GM23338 (cell line): ENCODE data around the gene PLPP2. TPM values are rescaled to one million over a fixed set of nuclear protein-coding genes. Genes with fewer than 3 reads are reported as not detected.

Experiments
- ATAC-seq: fragments of 200-7000 bp; cut with Tn5 transposase; 3 replicates; pipeline ENCODE4 v1.9.1; 2020
- DNase-seq: peaks from one replicate; pipeline ENCODE4 v3.0.0-alpha.2; 2015; ENCODE audit warnings: low spot score
- H2AFZ ChIP-seq: fragments of 200-600 bp; sonication (generic); 2 replicates; pipeline ENCODE4 v1.8.0; 2016; ENCODE audit warnings: antibody characterized with exemption, mild to moderate bottlenecking, moderate library complexity
- H3F3A ChIP-seq: fragments of 200-600 bp; sonication (generic); replicated peaks from 2 replicates; pipeline ENCODE4 v1.8.0; 2017; ENCODE audit warnings: antibody characterized with exemption, mixed run types, low read depth
- H3K27ac ChIP-seq: fragments of 200-600 bp; sonication (generic); 2 replicates; pipeline ENCODE4 v1.6.1; 2016; ENCODE audit warnings: low read depth
- H3K27me3 ChIP-seq: fragments of 200-600 bp; sonication (generic); 2 replicates; pipeline ENCODE4 v1.8.0; 2016; ENCODE audit warnings: mild to moderate bottlenecking, mixed run types, moderate library complexity; ENCODE audit not compliant: insufficient read depth
- H3K36me3 ChIP-seq: fragments of 200-600 bp; sonication (generic); 2 replicates; pipeline ENCODE4 v1.8.0; 2016; ENCODE audit warnings: mild to moderate bottlenecking; ENCODE audit not compliant: insufficient read depth
- H3K4me1 ChIP-seq: fragments of 200-600 bp; sonication (generic); 2 replicates; pipeline ENCODE4 v1.8.0; 2016; ENCODE audit warnings: mild to moderate bottlenecking, moderate library complexity; ENCODE audit not compliant: insufficient read depth
- H3K4me2 ChIP-seq: fragments of 200-600 bp; sonication (generic); 2 replicates; pipeline ENCODE4 v1.7.1; 2017; ENCODE audit warnings: mixed run types
- H3K4me3 ChIP-seq: fragments of 200-600 bp; sonication (generic); 2 replicates; pipeline ENCODE4 v1.6.1; 2016; ENCODE audit warnings: mixed run types
- H3K79me2 ChIP-seq: fragments of 200-600 bp; sonication (generic); replicated peaks from 2 replicates; pipeline ENCODE4 v1.8.0; 2017; ENCODE audit warnings: mild to moderate bottlenecking; ENCODE audit not compliant: insufficient read depth
- H3K9me2 ChIP-seq: fragments of 200-600 bp; sonication (generic); 2 replicates; pipeline ENCODE4 v1.8.0; 2017; ENCODE audit not compliant: insufficient read depth
- H4K20me1 ChIP-seq: fragments of 200-600 bp; sonication (generic); replicated peaks from 2 replicates; pipeline ENCODE4 v1.8.0; 2017; ENCODE audit warnings: mild to moderate bottlenecking; ENCODE audit not compliant: insufficient read depth
- H3K27ac Mint-ChIP-seq: 2 replicates; pipeline ENCODE4 v1.8.0; 2020; ENCODE audit warnings: inconsistent platforms, mild to moderate bottlenecking, moderate library complexity, mixed read lengths
- H3K27me3 Mint-ChIP-seq: 3 replicates; pipeline ENCODE4 v1.8.0; 2022; ENCODE audit warnings: low read depth, mild to moderate bottlenecking, moderate library complexity, mixed read lengths, inconsistent platforms; ENCODE audit not compliant: insufficient read depth, poor library complexity
- H3K36me3 Mint-ChIP-seq: 3 replicates; pipeline ENCODE4 v1.8.0; 2021; ENCODE audit warnings: low read depth, mild to moderate bottlenecking, inconsistent platforms, moderate library complexity, mixed read lengths
- H3K4me1 Mint-ChIP-seq: 3 replicates; pipeline ENCODE4 v1.8.0; 2020; ENCODE audit warnings: mild to moderate bottlenecking, inconsistent platforms, mixed read lengths
- H3K4me3 Mint-ChIP-seq: 3 replicates; pipeline ENCODE4 v1.8.0; 2021; ENCODE audit warnings: moderate library complexity, mild to moderate bottlenecking, inconsistent platforms, mixed read lengths
- H3K9me3 Mint-ChIP-seq: 3 replicates; pipeline ENCODE4 v1.8.0; 2020; ENCODE audit warnings: moderate library complexity, mild to moderate bottlenecking, inconsistent platforms, mixed read lengths
- CREB1 ChIP-seq: fragments of 250-450 bp; sonication (Bioruptor Pico); IDR thresholded peaks from 2 replicates; pipeline ENCODE4 v1.5.0; 2020; ENCODE audit warnings: low read depth, mild to moderate bottlenecking, moderate library complexity
- EZH2 ChIP-seq: fragments of 200-600 bp; sonication (generic); IDR thresholded peaks from one replicate; pipeline ENCODE4 v1.8.0; 2017; ENCODE audit warnings: antibody characterized with exemption, mild to moderate bottlenecking, low read depth; ENCODE audit not compliant: unreplicated experiment
- EZH2phosphoT487 ChIP-seq: fragments of 200-600 bp; sonication (generic); IDR thresholded peaks from one replicate; pipeline ENCODE4 v1.8.1; 2018; ENCODE audit warnings: antibody characterized with exemption; ENCODE audit not compliant: unreplicated experiment
- JUNB ChIP-seq: IDR thresholded peaks from one replicate; pipeline ENCODE4 v1.6.1; 2016; ENCODE audit warnings: antibody characterized with exemption; ENCODE audit not compliant: unreplicated experiment
- NANOG ChIP-seq: IDR thresholded peaks from 2 replicates; pipeline ENCODE4 v1.6.1; 2016; ENCODE audit warnings: antibody characterized with exemption, borderline replicate concordance
- POLR2AphosphoS5 ChIP-seq: IDR thresholded peaks from 2 replicates; pipeline ENCODE4 v1.6.1; 2016; ENCODE audit warnings: antibody characterized with exemption, low read depth
- STAT1 ChIP-seq: IDR thresholded peaks from one replicate; pipeline ENCODE4 v1.6.1; 2016; ENCODE audit warnings: antibody characterized with exemption; ENCODE audit not compliant: unreplicated experiment
- ZNF114 ChIP-seq: fragments of 250-450 bp; sonication (Bioruptor Pico); IDR thresholded peaks from 2 replicates; pipeline ENCODE4 v1.5.0; 2020; ENCODE audit warnings: mild to moderate bottlenecking, moderate library complexity
- ZNF331 ChIP-seq: fragments of 250-450 bp; sonication (Bioruptor Pico); IDR thresholded peaks from 2 replicates; pipeline ENCODE4 v1.5.0; 2020; ENCODE audit warnings: low read depth, mild to moderate bottlenecking, moderate library complexity
- polyA plus RNA-seq: library from polyadenylated mRNA; unstranded; fragments of >200 nt; fragmentation: Nextera tagmentation; extraction: Ambion mirVana; gene quantifications from 2 replicates; pipeline ENCODE4 v1.2.1, GENCODE V29; 2016
- total RNA-seq: library from RNA; depleted of rRNA; stranded (reverse); fragments of >200 nt; shearing (Covaris generic); gene quantifications from 2 replicates; pipeline ENCODE4 v1.2.3, GENCODE V29; 2014
- TF ChIP-seq, protein P1 (sequence below): IDR thresholded peaks from 2 replicates; pipeline ENCODE4 v1.6.1; 2016; ENCODE audit warnings: antibody characterized with exemption
- TF ChIP-seq, protein P2 (sequence below): IDR thresholded peaks from one replicate; pipeline ENCODE4 v1.6.1; 2018; ENCODE audit warnings: antibody characterized with exemption; ENCODE audit not compliant: unreplicated experiment
- TF ChIP-seq, protein P3 (sequence below), 2 experiments: fragments of 200-600 bp in 1 of 2; sonication (generic) in 1 of 2; conservative IDR thresholded peaks; 2 replicates each; pipeline versions ENCODE4 v1.5.1 to v1.6.1; 2016 to 2017; ENCODE audit warnings: antibody characterized with exemption in 2 of 2, low read depth in 2 of 2, mild to moderate bottlenecking in 2 of 2, moderate library complexity in 1 of 2
- TF ChIP-seq, protein P4 (sequence below): fragments of 250-450 bp; sonication (Bioruptor Pico); IDR thresholded peaks from 2 replicates; pipeline ENCODE4 v1.5.0; 2020; ENCODE audit warnings: mild to moderate bottlenecking, moderate library complexity

Gene PLPP2
- total and polyA plus RNA-seq, 2 experiments from 2014 or later = 58.3 to 82.6 TPM

DNA sequence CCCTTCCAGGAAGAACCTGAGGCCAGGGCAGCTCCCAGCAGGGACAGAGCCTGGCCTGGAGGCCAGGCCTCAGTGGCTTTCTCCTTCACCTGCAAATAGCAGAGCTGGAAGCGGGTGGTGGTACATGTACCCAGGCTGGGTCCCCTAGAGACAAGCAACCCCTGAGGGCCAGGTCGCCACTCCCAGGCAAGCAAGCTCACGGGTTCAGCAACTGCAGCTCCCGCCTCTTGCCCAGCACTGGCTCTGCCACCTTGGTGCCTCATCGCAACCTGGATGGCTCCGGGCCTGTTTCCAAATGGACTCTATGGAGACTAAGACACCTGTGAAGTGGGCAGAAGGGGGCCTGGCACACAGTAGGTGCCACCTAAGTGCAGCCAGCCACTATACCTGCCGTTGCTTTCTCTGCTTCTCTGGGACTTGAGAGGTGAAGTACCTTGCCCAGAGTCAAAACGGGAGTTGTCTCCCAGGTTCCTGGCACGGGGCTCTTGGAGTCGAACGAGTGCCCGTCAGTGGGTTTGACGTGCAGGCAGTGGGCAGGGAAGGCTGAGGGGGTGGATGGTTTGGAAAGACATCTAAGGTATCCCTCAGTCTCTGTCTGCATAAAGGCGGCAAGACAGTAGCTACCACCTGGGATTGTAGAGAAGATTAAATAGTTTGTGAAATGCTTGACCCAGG lies 2.4 kb upstream of the PLPP2 start:
- H3K9me2 ChIP-seq = no peaks in the 10 kb centered on the region
- peaks cover 5% of the 10 kb centered on the region for H3K79me2 ChIP-seq
- no peak overlapping the region for H3K27ac Mint-ChIP-seq
- H3K27me3 ChIP-seq = peaks cover 12% of the 10 kb centered on the region
- TF ChIP-seq NANOG (no peak), EZH2 (no peak), EZH2phosphoT487 (no peak), STAT1 (no peak), ZNF114 (CRISPR knock-in tag) (no peak), CREB1 (no peak), ZNF331 (CRISPR knock-in tag) (no peak), POLR2AphosphoS5 (no peak; the same call in 1 of the 2 replicates), JUNB (no peak)
- TF ChIP-seq, protein P1, sequence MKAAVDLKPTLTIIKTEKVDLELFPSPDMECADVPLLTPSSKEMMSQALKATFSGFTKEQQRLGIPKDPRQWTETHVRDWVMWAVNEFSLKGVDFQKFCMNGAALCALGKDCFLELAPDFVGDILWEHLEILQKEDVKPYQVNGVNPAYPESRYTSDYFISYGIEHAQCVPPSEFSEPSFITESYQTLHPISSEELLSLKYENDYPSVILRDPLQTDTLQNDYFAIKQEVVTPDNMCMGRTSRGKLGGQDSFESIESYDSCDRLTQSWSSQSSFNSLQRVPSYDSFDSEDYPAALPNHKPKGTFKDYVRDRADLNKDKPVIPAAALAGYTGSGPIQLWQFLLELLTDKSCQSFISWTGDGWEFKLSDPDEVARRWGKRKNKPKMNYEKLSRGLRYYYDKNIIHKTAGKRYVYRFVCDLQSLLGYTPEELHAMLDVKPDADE = no peak
- TF ChIP-seq, protein P2, sequence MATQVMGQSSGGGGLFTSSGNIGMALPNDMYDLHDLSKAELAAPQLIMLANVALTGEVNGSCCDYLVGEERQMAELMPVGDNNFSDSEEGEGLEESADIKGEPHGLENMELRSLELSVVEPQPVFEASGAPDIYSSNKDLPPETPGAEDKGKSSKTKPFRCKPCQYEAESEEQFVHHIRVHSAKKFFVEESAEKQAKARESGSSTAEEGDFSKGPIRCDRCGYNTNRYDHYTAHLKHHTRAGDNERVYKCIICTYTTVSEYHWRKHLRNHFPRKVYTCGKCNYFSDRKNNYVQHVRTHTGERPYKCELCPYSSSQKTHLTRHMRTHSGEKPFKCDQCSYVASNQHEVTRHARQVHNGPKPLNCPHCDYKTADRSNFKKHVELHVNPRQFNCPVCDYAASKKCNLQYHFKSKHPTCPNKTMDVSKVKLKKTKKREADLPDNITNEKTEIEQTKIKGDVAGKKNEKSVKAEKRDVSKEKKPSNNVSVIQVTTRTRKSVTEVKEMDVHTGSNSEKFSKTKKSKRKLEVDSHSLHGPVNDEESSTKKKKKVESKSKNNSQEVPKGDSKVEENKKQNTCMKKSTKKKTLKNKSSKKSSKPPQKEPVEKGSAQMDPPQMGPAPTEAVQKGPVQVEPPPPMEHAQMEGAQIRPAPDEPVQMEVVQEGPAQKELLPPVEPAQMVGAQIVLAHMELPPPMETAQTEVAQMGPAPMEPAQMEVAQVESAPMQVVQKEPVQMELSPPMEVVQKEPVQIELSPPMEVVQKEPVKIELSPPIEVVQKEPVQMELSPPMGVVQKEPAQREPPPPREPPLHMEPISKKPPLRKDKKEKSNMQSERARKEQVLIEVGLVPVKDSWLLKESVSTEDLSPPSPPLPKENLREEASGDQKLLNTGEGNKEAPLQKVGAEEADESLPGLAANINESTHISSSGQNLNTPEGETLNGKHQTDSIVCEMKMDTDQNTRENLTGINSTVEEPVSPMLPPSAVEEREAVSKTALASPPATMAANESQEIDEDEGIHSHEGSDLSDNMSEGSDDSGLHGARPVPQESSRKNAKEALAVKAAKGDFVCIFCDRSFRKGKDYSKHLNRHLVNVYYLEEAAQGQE = no peak
- TF ChIP-seq, protein P3, sequence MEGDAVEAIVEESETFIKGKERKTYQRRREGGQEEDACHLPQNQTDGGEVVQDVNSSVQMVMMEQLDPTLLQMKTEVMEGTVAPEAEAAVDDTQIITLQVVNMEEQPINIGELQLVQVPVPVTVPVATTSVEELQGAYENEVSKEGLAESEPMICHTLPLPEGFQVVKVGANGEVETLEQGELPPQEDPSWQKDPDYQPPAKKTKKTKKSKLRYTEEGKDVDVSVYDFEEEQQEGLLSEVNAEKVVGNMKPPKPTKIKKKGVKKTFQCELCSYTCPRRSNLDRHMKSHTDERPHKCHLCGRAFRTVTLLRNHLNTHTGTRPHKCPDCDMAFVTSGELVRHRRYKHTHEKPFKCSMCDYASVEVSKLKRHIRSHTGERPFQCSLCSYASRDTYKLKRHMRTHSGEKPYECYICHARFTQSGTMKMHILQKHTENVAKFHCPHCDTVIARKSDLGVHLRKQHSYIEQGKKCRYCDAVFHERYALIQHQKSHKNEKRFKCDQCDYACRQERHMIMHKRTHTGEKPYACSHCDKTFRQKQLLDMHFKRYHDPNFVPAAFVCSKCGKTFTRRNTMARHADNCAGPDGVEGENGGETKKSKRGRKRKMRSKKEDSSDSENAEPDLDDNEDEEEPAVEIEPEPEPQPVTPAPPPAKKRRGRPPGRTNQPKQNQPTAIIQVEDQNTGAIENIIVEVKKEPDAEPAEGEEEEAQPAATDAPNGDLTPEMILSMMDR (conservative IDR thresholded peaks at IDR 0.05; ENCODE audit: low read depth in 2 of 2) = no peak
- TF ChIP-seq, protein P4, sequence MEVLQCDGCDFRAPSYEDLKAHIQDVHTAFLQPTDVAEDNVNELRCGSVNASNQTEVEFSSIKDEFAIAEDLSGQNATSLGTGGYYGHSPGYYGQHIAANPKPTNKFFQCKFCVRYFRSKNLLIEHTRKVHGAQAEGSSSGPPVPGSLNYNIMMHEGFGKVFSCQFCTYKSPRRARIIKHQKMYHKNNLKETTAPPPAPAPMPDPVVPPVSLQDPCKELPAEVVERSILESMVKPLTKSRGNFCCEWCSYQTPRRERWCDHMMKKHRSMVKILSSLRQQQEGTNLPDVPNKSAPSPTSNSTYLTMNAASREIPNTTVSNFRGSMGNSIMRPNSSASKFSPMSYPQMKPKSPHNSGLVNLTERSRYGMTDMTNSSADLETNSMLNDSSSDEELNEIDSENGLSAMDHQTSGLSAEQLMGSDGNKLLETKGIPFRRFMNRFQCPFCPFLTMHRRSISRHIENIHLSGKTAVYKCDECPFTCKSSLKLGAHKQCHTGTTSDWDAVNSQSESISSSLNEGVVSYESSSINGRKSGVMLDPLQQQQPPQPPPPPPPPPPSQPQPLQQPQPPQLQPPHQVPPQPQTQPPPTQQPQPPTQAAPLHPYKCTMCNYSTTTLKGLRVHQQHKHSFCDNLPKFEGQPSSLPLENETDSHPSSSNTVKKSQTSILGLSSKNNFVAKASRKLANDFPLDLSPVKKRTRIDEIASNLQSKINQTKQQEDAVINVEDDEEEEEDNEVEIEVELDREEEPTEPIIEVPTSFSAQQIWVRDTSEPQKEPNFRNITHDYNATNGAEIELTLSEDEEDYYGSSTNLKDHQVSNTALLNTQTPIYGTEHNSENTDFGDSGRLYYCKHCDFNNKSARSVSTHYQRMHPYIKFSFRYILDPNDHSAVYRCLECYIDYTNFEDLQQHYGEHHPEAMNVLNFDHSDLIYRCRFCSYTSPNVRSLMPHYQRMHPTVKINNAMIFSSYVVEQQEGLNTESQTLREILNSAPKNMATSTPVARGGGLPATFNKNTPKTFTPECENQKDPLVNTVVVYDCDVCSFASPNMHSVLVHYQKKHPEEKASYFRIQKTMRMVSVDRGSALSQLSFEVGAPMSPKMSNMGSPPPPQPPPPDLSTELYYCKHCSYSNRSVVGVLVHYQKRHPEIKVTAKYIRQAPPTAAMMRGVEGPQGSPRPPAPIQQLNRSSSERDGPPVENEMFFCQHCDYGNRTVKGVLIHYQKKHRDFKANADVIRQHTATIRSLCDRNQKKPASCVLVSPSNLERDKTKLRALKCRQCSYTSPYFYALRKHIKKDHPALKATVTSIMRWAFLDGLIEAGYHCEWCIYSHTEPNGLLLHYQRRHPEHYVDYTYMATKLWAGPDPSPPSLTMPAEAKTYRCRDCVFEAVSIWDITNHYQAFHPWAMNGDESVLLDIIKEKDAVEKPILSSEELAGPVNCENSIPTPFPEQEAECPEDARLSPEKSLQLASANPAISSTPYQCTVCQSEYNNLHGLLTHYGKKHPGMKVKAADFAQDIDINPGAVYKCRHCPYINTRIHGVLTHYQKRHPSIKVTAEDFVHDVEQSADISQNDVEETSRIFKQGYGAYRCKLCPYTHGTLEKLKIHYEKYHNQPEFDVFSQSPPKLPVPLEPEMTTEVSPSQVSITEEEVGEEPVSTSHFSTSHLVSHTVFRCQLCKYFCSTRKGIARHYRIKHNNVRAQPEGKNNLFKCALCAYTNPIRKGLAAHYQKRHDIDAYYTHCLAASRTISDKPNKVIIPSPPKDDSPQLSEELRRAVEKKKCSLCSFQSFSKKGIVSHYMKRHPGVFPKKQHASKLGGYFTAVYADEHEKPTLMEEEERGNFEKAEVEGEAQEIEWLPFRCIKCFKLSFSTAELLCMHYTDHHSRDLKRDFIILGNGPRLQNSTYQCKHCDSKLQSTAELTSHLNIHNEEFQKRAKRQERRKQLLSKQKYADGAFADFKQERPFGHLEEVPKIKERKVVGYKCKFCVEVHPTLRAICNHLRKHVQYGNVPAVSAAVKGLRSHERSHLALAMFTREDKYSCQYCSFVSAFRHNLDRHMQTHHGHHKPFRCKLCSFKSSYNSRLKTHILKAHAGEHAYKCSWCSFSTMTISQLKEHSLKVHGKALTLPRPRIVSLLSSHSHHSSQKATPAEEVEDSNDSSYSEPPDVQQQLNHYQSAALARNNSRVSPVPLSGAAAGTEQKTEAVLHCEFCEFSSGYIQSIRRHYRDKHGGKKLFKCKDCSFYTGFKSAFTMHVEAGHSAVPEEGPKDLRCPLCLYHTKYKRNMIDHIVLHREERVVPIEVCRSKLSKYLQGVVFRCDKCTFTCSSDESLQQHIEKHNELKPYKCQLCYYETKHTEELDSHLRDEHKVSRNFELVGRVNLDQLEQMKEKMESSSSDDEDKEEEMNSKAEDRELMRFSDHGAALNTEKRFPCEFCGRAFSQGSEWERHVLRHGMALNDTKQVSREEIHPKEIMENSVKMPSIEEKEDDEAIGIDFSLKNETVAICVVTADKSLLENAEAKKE (CRISPR knock-in tag) = no peak
- no peak overlapping the region for H3K27ac ChIP-seq
- H2AFZ ChIP-seq = no peak overlapping the region
- H3K4me3 ChIP-seq = no peak overlapping the region
- peaks cover 2% of the 10 kb centered on the region; the same call in 1 of the 2 replicates for H4K20me1 ChIP-seq
- no peaks in the 10 kb centered on the region for H3K36me3 ChIP-seq
- peaks cover 10% of the 10 kb centered on the region for H3F3A ChIP-seq
- H3K27me3 Mint-ChIP-seq = peaks cover 25% of the 10 kb centered on the region
- no peak for DNase-seq
- H3K4me2 ChIP-seq = peak overlapping the region; percentile 88; the same call in 1 of the 2 replicates
- H3K4me1 Mint-ChIP-seq = peaks cover 37% of the 10 kb centered on the region
- H3K36me3 Mint-ChIP-seq = peaks cover 20% of the 10 kb centered on the region
- peaks cover 24% of the 10 kb centered on the region for H3K4me1 ChIP-seq
- ATAC-seq = no peak
- H3K9me3 Mint-ChIP-seq = peaks cover 28% of the 10 kb centered on the region
- no peak overlapping the region for H3K4me3 Mint-ChIP-seq
